MM.1S (cell line): ENCODE results near the gene TMEM233.

Experiments
- DNase-seq: peaks from one replicate; pipeline ENCODE4 v3.0.0-alpha.2; 2015
- H2AFZ ChIP-seq: fragments of 300-600 bp; sonication (generic); 2 replicates; pipeline ENCODE4 v1.6.0; 2016; ENCODE audit warnings: antibody characterized with exemption, low read length
- H3F3A ChIP-seq: fragments of 300-600 bp; sonication (generic); 2 replicates; pipeline ENCODE4 v1.6.1; 2016; ENCODE audit warnings: mild to moderate bottlenecking, antibody characterized with exemption, low read length, moderate library complexity, mixed read lengths; ENCODE audit not compliant: insufficient read depth
- H3K27ac ChIP-seq: fragments of 300-600 bp; sonication (generic); 2 replicates; pipeline ENCODE4 v1.5.1; 2016; ENCODE audit warnings: mild to moderate bottlenecking, low read length
- H3K27me3 ChIP-seq: fragments of 300-600 bp; sonication (generic); replicated peaks from 2 replicates; pipeline ENCODE4 v1.6.0; 2016; ENCODE audit warnings: low read length; ENCODE audit not compliant: insufficient read depth
- H3K36me3 ChIP-seq: fragments of 300-600 bp; sonication (generic); replicated peaks from 2 replicates; pipeline ENCODE4 v1.6.1; 2016; ENCODE audit warnings: mild to moderate bottlenecking, low read length, mixed read lengths; ENCODE audit not compliant: insufficient read depth
- H3K4me1 ChIP-seq: fragments of 300-600 bp; sonication (generic); 2 replicates; pipeline ENCODE4 v1.6.1; 2016; ENCODE audit warnings: low read length, mixed read lengths
- H3K4me2 ChIP-seq: fragments of 300-600 bp; sonication (generic); 2 replicates; pipeline ENCODE4 v1.6.0; 2016; ENCODE audit warnings: low read depth, low read length
- H3K4me3 ChIP-seq: fragments of 300-600 bp; sonication (generic); 2 replicates; pipeline ENCODE4 v1.5.1; 2016; ENCODE audit warnings: low read length, mixed read lengths
- H3K79me2 ChIP-seq: fragments of 300-600 bp; sonication (generic); 2 replicates; pipeline ENCODE4 v1.6.1; 2016; ENCODE audit warnings: mixed run types, low read length, mixed read lengths
- H3K9ac ChIP-seq: fragments of 300-600 bp; sonication (generic); 2 replicates; pipeline ENCODE4 v1.6.1; 2016; ENCODE audit warnings: low read length, mixed read lengths
- H3K9me2 ChIP-seq: fragments of 300-600 bp; sonication (generic); replicated peaks from 2 replicates; pipeline ENCODE4 v1.6.1; 2016; ENCODE audit warnings: mild to moderate bottlenecking, low read length, mixed read lengths; ENCODE audit not compliant: insufficient read depth
- H3K9me3 ChIP-seq: fragments of 300-600 bp; sonication (generic); replicated peaks from 2 replicates; pipeline ENCODE4 v1.6.1; 2016; ENCODE audit warnings: mild to moderate bottlenecking, low read length, mixed read lengths; ENCODE audit not compliant: insufficient read depth
- H4K20me1 ChIP-seq: fragments of 300-600 bp; sonication (generic); 2 replicates; pipeline ENCODE4 v1.6.1; 2016; ENCODE audit warnings: mild to moderate bottlenecking, low read length, moderate library complexity, mixed read lengths; ENCODE audit not compliant: insufficient read depth
- EZH2 ChIP-seq: fragments of 300-600 bp; sonication (generic); optimal IDR thresholded peaks from 2 replicates; pipeline ENCODE3; 2017; ENCODE audit warnings: low read depth, mild to moderate bottlenecking, antibody characterized with exemption, low read length, mixed read lengths
- EZH2phosphoT487 ChIP-seq: fragments of 300-600 bp; sonication (generic); IDR thresholded peaks from 2 replicates; pipeline ENCODE4 v1.6.1; 2018; ENCODE audit warnings: antibody characterized with exemption, low read length
- TF ChIP-seq, protein P1 (sequence below): fragments of 300-600 bp; sonication (generic); IDR thresholded peaks from 2 replicates; pipeline ENCODE4 v1.5.1; 2016; ENCODE audit warnings: antibody characterized with exemption, low read length, mixed read lengths

TMEM233 gene

DNA sequence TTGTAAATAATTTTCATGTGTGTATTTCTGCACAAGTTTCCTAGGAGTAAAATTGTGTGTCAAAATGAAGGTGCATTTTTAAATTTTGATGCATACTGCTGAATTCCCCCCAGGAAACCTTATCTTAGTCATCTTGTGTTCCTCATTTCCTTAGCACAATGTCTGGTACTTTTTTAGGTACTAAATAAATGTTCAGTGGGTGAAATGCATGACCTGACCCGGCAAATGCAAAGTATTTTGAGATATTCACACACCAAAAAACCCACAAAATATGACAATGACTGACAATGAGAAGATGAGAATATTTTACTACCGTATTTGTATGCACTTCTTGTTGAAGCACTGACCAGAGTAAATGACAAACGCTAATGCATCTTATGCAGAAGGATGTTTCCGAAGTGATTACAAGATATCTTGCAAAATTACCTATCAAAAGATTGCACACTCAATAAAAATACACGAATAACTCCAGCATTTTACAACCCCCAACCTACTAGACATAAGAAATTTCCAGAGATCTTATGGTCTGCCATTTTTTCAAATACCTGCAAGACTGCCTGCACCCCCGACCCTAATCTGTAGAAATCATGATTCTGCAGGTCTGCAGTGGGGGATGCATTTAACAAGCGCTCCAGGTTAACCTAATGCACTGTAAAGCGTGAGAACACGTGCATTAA, 73.5 kb downstream of the TMEM233 start:
- Histone ChIP-seq H2AFZ (peak overlapping the region; percentile 86), H3K27ac (no peak overlapping the region), H3K9me3 (no peaks in the 10 kb centered on the region), H3K4me1 (0 out of 2 replicates have a peak, but pooled peaks cover 4% of the 10 kb centered on the region), H3K9me2 (no peaks in the 10 kb centered on the region), H3K9ac (peak overlapping the region; percentile 10; the same call in 1 of the 2 replicates), H3K4me2 (peak overlapping the region; percentile 71), H4K20me1 (no peaks in the 10 kb centered on the region), H3K79me2 (peaks cover 17% of the 10 kb centered on the region), H3K27me3 (no peaks in the 10 kb centered on the region), H3F3A (peaks cover 4% of the 10 kb centered on the region; the same call in 1 of the 2 replicates), H3K36me3 (no peaks in the 10 kb centered on the region), H3K4me3 (peak overlapping the region; percentile 93)
- TF ChIP-seq EZH2 (no peak), EZH2phosphoT487 (no peak)
- TF ChIP-seq, protein P1, sequence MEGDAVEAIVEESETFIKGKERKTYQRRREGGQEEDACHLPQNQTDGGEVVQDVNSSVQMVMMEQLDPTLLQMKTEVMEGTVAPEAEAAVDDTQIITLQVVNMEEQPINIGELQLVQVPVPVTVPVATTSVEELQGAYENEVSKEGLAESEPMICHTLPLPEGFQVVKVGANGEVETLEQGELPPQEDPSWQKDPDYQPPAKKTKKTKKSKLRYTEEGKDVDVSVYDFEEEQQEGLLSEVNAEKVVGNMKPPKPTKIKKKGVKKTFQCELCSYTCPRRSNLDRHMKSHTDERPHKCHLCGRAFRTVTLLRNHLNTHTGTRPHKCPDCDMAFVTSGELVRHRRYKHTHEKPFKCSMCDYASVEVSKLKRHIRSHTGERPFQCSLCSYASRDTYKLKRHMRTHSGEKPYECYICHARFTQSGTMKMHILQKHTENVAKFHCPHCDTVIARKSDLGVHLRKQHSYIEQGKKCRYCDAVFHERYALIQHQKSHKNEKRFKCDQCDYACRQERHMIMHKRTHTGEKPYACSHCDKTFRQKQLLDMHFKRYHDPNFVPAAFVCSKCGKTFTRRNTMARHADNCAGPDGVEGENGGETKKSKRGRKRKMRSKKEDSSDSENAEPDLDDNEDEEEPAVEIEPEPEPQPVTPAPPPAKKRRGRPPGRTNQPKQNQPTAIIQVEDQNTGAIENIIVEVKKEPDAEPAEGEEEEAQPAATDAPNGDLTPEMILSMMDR, result no peak
- DNase-seq, result no peak

DNA sequence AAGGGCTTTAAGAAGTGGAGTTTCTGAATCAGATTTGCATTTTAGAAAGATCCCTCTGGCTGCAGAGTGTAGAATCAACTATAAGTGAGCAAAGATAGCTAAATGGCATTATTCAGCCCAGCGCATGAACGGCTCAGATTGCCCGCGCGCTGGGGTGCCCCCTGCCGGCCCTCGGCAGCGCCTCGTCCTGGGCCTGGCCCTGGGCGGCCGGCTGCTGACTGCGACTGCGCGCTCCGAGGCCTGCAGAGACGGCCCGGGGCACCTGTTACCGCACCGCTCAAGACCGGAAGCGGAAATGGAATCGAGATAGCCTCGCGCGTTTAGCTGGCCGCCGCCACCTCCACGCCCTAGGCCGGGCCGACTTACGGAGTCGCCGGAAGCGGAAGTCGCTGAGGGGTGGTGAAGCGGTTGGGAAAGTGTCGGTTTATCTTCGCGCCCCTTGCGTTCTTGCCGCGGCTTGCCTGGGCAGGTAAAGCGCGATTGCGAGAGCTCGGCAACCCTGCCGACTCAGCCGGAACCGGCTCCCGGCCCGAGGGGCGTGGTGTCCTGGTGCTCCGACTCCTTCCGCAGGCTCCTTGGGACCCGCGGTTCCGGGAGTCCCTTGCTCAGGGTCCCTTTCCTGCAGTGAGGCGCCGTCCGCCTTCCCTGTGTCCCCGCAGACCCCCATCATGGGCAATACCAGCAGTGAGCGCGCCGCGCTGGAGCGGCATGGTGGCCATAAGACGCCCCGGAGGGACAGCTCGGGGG, 74.2 kb downstream of the TMEM233 start, which contains the start of gene PRKAB1:
Gene PRKAB1, plus strand, starts transcription at position 557 of the 747 bp plus-strand sequence. Its CDS starts 112 bp downstream, at position 669.
- Histone ChIP-seq H3K79me2 (peaks cover 17% of the 10 kb centered on the region), H3K36me3 (no peaks in the 10 kb centered on the region), H3K27ac (peak within 1 kb of the TSS; percentile 62; the same call in 1 of the 2 replicates), H3K27me3 (no peaks in the 10 kb centered on the region), H3K9me2 (no peaks in the 10 kb centered on the region), H3F3A (peaks cover 4% of the 10 kb centered on the region; the same call in 1 of the 2 replicates), H2AFZ (peak within 1 kb of the TSS; percentile 86), H3K4me1 (0 out of 2 replicates have a peak, but pooled peaks cover 4% of the 10 kb centered on the region), H4K20me1 (no peaks in the 10 kb centered on the region), H3K4me2 (peak within 1 kb of the TSS; percentile 71), H3K9ac (peak within 1 kb of the TSS; percentile 85), H3K4me3 (peak within 1 kb of the TSS; percentile 93), H3K9me3 (no peaks in the 10 kb centered on the region)
- DNase-seq, result peak; percentile 93
- TF ChIP-seq EZH2phosphoT487 (no peak), EZH2 (no peak)
- TF ChIP-seq, protein P1, result peak; percentile 78

DNA sequence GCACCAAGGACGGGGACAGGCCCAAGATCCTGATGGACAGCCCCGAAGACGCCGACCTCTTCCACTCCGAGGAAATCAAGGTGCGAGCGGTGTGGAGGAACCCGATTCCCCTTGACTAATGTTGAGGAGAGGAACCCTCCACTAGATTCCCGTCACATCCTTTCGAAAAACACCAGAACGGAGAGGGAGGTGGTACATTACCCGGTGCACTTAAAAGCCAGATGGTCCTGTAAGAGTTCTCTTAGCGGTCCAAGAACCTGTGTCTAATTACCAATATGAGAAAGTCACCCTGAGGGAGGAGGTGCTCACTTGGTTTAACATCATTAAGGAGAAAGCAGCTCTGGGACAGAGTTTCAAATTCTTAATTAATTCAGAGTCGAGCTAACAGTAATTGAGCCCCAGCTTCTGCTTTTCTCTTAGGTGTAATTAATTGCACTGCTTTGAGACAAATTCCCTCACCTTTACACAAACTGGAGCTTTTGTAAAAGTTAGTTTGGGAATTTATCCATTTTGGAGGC, 74.8 kb downstream of the TMEM233 start:
- Histone ChIP-seq H3K36me3 (no peaks in the 10 kb centered on the region), H3K27me3 (no peaks in the 10 kb centered on the region), H3K4me2 (peak overlapping the region; percentile 57), H3F3A (peaks cover 4% of the 10 kb centered on the region; the same call in 1 of the 2 replicates), H3K9ac (peak overlapping the region; percentile 85), H3K27ac (peak overlapping the region; percentile 62; the same call in 1 of the 2 replicates), H3K9me2 (no peaks in the 10 kb centered on the region), H2AFZ (peak overlapping the region; percentile 82), H3K9me3 (no peaks in the 10 kb centered on the region), H3K79me2 (peaks cover 17% of the 10 kb centered on the region), H3K4me1 (0 out of 2 replicates have a peak, but pooled peaks cover 4% of the 10 kb centered on the region), H3K4me3 (peak overlapping the region; percentile 93), H4K20me1 (no peaks in the 10 kb centered on the region)
- TF ChIP-seq, protein P1, result no peak
- no peak for TF ChIP-seq EZH2
- TF ChIP-seq EZH2phosphoT487, result no peak
- DNase-seq, result no peak
